HG03521 (cell line): ENCODE results near the gene OSBPL2.

Source experiments
- ATAC-seq: cut with Tn5 transposase; IDR thresholded peaks from one replicate; pipeline ENCODE4 v1.9.1; 2021; ENCODE audit warnings: mild to moderate bottlenecking, moderate library complexity; ENCODE audit not compliant: unreplicated experiment

Gene OSBPL2

GRCh38 chr20:62308102-62308822 lies 69.9 kb downstream of the OSBPL2 start:
- ATAC-seq, result no peak

DNA sequence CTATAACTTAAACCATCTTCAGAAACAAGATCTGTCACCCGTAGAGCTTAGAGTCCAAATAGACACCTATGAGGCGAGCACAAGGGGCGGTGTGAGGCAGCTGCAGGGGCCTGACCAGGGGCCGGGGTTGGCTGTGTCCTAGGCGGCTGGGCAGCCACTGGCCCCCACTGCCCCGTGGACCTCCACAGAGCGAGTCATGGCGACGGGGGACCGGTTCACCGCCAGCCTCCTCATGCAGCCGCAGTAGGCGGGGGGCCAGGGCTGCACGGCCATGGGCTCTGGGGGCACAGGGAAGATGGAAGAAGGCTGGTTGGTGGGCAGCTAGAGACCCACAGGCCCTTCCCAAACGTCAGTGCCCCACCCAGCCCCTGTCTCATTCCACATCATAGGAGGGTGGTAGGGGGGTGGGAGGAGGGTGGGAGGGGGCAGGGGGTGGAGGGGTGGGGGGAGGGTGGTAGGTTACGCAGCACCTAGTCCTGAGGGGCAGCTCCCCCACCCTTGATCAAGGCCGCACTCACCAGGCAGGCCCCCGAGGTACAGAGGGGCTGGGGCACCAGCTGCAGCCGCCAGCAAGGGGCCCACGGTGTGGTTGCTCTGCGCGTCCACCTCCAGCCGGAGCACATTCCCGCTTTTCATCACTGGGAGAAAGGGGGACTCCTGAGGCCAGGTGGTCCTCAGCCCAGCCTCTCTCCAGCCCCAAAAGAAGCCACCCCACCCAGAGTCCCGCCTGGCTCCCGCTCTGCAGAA lies 71.0 kb downstream of the OSBPL2 start:
- ATAC-seq, result no peak

DNA sequence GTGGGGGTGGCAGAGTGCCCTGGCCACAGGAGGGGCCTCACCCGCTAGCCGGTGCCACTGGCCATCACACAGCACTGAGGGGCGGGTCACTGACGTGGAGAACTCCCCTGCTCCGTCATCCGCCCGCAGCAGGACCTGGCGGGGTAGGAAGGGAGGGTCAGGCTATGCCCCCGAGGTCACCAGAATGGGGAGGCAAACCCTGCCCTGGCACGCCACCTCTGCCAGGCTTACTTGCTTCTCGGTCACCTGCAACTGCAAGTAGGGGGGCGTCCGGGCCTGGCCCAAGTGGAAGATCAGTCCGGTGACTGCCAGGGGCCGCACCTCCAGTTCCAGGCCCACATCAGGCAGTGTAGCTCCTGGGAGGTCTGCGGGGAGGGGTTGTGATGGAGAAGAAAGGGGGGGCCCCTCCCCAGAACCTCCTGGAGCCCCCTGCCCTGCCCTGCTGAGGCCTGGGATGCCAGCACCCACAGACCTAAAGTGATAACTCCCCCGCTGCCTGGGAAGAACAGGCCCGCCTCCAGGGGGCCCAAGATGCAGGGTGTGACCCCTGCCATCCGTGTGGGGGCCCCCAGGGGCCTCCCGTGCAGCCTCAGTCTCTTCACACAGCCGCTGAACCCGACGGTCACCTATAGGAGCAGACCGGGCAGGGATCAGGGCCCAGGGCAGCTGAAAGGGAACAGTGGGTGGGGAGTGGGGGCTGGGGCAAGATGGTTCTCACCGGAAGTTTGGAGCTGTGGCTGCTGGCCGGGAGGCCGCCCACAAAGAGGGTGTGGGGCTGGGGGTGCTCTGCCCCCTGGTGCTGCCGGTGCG lies 71.8 kb downstream of the OSBPL2 start:
- ATAC-seq, result no peak

DNA sequence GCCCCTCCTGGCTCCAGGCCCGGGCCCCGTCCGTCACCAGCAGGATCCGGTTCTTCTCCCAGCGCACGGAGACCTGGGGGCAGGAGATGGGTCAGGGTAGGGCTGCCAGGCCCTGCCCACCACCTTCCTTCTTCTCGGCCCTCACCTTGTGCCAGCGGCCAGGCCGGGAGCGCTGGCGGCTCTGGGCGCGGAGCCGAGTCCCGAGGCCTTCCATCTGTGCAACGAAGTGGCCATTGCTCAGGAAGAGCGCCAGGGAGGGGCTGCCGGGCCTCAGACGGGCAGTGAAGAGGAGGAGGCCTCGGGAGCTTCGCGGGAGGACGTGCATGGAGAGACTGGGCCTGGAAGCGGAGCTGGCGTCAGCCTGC lies 72.4 kb downstream of the OSBPL2 start:
- ATAC-seq, result no peak

- ATAC-seq, result no peak
Observed at GRCh38 chr20:62311150-62311549, 72.8 kb downstream of the OSBPL2 start.

- ATAC-seq, result no peak
Observed at GRCh38 chr20:62311832-62312661, 73.7 kb downstream of the OSBPL2 start.

GRCh38 chr20:62312662-62312977 lies 74.3 kb downstream of the OSBPL2 start:
- ATAC-seq, result no peak

- ATAC-seq, result no peak
Observed at GRCh38 chr20:62313021-62313420, 74.7 kb downstream of the OSBPL2 start.

DNA sequence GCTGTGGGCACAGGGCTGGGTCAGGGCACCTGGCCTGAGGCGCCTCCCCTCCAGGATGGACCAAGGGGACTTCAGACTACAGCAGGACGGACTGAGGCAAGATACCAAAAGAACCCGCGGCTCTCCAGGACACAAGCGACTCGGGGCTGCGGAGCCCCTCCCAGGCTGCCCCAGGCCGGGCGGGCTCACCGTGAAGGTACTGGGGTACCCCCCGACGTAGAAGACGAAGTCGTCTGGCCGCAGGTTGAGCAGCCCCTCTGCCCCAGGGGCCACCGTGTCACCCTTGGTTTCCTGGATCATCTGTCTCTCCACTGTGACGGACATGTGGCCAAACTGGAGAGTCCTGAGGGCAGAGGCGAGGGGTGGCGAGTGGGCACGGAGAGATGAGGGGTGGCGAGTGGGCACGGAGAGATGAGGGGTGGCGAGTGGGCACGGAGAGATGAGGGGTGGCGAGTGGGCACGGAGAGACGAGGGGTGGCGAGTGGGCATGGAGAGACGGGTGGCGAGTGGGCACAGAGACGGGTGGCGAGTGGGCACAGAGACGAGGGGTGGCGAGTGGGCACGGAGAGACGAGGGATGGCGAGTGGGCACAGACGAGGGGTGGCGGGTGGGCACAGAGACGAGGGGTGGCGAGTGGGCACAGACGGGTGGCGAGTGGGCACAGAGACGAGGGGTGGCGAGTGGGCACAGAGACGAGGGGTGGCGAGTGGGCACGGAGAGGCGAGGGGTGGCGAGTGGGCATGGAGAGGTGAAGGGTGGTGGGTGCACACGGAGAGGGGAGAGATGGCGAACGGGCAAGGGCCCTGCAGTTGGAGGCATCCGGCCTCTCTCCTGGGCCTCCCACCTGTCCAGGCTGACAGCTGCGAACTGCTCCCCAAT lies 75.4 kb downstream of the OSBPL2 start:
- ATAC-seq, result no peak

DNA sequence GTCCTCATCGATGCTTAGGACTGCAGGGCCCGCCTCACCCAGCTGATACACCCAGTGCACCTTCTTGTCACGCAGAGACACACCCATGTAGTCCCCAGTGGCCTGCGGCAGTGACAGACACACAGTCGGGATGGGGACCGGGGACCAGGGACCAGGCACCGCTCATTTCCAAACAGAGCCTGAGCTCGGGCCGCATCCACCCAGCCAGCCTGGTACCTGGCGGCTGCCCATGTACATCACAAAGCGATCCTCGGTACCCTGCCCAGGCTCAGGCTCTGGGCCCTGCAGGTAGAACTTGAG lies 76.0 kb downstream of the OSBPL2 start:
- ATAC-seq, result no peak

- no peak for ATAC-seq
Observed at GRCh38 chr20:62314711-62315302, 76.5 kb downstream of the OSBPL2 start.

- ATAC-seq, result no peak
Observed at GRCh38 chr20:62315773-62316172, 77.5 kb downstream of the OSBPL2 start.

DNA sequence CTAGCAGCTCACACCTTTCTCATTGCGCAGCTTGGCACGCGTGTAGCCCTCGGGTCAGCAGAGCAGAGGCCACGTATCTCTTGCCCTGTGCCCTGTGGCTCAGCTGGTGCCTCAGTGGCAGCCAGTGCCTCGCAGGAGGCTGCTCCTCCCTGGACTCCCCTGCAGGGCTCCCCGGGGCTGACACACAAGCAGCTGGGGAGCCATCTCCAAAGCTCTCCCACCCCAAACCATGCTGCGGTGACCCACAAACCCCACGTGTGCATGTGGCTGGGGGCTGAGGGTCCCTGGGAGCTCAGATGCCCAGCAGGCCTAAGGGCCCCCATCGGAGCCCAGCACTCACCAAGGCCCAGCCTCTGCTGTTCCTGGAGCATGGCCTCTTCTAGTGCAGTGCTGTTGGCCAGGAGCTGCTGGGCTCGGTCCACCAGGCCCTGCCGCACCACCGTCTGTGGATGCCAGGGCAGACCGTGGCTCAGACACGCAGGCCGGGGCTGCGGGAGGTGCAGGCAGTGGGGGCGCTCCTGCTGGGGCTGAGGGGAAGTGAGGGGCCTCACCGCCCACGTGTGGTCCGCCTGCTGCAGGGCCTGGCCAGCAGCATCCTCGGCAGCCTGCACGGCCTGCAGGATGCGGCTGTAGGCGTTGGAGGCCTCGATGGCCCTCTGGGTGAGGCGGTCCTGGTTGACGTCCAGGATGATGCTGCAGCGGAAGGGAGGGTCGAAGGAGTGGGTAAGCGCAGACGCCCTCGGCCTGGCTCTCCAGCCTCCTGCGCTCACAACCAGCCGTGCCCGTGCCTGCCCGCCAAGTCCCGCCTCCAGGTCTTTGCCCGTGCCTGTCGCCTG lies 78.2 kb downstream of the OSBPL2 start:
- no peak for ATAC-seq

DNA sequence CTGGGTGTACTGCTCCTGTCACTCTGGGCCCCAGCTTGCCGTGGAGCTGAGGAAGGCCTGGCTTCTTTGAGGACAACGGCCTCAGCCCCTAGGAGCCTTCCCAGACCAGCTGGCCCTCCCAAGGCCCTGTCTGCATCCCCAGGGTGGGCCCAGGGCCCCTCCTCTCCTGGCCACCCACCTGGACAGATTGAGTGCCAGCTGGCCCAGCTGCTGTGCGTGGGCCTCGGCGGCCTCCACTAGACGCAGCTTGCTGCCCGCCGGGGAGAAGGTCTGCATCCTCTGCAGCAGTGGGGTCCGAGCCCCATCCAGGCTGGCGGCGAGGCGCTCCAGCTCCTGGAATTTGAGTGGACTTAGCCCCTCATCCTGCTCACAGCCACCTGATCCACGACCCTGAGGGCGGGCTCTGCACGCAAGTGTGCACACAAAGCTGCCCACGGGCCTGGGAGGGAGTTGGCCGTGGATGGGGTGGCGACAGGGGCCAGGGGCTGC lies 78.9 kb downstream of the OSBPL2 start:
- ATAC-seq, result no peak

DNA sequence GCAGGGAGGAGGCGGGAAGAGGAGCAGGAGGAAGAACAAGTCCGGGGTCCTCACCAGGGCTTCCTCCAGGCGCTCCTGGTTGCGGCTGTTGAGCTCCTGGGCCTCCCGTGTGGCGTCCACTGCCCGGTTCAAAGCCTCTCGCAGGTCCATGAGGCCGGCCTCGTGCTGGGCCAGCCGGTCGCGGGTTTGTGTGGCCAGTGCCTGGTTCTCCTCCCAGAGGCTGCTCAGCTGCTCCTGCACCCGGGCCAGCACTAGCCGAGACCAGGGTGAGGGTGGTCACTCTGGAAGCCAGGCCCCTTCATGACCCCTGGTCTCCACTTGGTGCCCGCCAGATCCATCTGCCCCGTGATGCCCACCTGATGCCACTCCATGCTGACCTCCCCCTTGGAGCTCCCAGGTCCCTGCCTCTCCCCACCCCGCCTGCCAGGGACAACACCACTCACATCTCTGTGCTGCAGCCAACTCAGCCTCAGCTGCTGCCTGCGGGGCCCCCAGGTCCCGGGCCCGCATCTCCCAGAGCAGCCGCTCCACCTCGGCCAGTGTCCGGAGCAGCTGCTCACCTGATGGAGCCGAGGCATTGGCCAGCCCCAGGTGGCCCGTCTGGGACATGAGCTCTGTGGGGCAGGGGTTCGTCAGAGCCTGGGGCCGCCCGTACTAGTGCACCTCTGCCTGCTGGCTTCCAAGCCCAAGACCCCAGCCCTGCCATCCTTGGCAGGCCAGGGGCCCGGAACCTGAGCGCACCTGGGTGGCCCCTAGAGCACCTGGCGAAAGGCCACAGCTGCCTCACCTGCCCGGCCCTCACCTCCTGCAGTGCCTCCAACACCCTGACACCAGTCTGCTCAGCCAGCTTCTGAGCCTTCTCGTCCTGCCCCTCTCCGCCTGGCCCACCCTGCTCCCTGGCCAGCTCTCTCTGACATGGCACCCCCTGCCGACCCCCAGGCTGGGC lies 80.4 kb downstream of the OSBPL2 start:
- no peak for ATAC-seq

DNA sequence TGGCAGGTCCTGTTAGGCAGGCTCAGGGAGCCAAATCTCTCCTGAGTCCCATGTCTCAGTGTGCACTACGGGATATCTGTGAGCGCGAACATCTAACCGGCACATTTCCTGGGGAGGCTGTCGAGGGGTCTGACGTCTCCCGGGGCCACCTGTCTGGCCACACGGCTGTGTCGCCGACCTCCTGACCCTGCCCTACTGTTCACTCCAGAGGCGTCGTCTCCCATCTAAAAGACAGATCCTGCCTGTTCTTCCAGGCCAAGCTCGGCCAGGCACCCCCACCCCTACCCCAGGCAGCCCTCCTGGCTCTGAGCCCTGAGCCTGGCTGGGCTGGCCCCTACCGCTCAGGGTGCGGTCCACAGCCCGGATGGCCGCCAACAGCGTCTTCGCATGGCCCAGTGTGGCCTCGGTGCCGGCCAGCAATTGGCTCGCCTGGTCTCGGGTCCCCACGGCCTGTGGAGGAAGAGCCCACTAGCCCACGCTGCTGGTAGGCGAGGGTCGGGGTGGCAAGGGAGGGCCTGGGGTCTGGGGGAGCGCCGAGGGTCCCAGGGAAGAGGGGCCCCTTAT lies 81.1 kb downstream of the OSBPL2 start:
- ATAC-seq, result no peak

DNA sequence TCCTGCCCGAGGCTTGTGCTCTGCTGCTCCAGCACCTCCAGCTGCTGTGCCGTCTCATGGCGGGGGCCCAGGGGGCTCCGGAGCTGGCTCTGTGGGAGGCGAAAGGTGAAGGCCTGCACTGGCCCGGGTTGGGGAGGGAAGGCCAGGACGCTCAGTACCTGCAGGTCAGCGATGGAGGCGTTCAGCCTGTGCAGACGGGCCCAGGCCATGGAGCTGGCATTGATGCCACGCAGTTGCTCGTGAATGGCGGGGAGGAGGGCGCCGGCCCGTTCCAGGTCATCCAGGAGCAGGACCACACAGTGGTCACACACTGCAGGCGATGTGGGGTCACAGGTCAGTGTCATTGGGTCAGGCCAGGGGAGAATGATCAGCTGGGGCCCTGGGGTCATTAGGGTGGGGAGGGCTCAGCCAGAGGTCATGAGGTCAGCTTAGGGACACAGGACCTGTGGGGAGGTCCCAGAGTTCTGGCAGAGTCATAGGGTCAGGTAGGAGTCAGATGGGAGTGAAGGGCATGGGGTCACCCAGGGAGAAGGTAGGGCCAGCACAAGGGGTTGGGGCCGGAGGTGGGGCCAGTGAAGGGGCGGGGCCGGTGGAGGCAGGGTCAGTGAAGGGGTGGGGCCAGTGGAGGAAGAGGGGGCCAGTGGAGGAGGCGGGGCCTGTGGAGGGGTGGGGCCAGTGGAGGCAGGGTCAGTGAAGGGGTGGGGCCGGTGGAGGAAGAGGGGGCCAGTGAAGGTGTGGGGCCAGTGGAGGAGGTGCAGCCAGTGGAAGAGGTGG lies 82.4 kb downstream of the OSBPL2 start:
- no peak for ATAC-seq
